WI38 (cell line): ENCODE measurements around the gene PDXDC1.
"Not testable (repeated sequence)": the region's sequence is repeated elsewhere in the genome, so short reads cannot be mapped to it uniquely, and the experiment has no call there.

ENCODE experiments used
- H3K4me3 ChIP-seq: 2 replicates; pipeline ENCODE4 v1.5.1; 2011; ENCODE audit warnings: low read depth, mild to moderate bottlenecking, control low read depth, low read length

Gene PDXDC1

DNA sequence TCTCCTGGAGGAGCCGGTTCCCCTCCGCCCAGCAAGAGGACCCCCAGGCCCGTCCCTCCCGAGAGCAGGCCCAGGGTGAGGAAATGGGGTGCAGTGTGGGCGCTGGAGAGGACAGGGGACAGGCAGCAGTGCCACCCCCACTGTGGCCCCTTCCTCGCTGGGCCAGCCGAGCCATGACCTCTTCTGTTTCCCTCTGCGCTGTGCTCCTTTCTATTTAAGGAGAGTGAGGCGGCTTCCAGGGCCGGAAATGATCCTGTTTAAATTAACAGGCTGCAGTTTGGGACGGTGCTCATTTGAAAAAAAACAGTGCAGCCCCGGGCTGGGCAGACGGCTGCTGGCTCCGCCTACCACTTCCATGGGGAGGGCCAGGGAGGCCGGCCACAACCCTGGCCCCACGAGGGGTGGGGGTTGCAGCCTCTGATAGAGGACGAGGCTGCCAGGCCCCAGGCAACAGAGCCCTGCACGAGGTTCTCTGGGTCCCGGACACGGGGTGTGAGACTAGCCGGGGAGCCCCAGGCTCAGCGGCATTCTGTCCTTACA, 169.3 kb downstream of the PDXDC1 start:
- H3K4me3 ChIP-seq, result peak overlapping the region; percentile 33

DNA sequence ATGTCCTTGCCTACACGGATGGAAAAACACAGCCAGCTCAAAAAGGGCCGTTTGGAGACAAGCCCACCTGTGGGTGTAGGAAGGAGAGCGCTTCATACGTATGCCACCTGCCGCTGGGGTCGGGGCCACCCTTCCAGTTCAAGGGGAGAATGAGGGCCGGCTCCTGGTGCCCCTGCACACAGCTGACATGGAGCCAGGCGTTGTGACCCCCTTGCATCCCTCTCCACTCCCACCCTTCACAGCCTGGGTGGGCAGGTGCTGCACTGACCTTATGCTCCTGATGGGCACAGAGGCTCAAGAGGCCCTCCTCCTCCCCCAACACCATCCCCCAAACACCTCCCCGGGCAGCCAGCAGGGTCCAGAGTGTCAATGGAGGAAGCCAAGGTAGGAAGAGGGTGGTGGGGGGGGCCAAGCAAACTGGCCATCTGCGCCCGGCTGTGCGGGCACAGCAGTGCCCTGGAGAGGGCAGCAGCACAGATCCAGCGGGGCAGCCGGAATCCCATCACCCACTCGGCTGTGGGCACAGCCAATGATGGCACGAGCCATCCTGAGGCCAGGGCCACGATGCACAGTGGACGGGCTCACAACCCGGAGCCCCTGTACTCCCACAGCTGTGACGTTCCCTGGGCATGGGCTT, 170.1 kb downstream of the PDXDC1 start:
- H3K4me3 ChIP-seq, result not testable (repeated sequence)

DNA sequence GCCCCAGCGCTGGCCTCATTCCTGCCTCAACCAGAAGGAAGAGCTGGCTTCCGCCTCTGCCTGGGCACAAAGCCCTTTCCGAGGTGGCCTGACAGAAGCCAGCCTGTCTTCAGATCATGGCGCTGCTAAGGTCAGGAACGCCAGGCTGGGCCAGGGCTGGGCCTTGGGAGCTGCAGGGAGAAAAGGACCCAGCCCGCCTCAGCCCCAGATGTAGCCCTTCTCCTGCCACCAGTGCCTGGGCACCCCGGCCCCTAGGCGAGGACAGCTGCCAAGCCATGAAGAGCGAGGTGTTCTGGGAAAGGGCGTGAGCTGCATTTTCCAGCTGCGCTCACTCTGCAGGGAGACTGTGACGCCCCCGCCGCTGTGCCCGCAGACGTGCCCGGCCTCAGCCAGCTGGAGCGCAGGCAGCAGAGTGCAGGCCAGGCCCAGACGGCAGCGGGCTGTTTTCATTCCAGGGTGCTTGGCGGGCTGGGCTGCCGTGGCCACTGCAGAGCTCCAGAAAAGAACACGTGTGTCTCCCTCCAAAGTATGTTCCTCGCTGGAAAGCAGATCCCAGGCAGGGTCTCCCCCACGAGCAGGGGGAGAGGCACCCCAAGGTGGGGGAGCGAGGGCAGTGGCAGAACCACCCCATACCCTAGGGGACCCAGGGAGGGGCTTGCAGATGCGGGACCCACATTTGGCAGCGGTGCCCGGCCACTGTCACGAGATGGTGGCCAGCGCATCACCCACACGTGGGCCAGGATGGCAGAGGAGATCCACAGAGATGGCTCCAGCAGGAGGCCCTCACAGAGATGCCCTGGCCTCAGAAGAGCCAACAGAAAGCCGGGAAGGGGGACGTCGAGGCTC, 170.8 kb downstream of the PDXDC1 start:
- H3K4me3 ChIP-seq, result not testable (repeated sequence)

DNA sequence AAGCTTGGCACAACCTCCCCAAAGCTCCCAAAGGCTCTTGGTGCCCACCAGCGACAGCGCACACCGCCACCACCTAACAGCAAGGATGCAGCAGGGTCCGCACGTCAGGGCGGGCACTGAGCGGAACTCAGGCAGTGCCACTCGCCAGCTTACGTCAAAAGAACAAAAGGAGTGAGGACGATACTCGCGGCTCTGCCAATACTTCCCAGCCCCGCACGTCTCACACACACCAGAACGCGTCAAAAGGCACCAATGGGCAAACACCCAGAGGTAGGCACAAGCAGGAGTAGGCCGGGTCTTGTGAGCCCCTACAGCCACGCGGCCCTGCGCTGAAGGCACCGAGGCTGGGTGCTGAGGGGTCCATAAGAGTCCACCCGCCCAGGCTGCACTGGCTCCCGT, 171.4 kb downstream of the PDXDC1 start:
- H3K4me3 ChIP-seq, result not testable (repeated sequence)

DNA sequence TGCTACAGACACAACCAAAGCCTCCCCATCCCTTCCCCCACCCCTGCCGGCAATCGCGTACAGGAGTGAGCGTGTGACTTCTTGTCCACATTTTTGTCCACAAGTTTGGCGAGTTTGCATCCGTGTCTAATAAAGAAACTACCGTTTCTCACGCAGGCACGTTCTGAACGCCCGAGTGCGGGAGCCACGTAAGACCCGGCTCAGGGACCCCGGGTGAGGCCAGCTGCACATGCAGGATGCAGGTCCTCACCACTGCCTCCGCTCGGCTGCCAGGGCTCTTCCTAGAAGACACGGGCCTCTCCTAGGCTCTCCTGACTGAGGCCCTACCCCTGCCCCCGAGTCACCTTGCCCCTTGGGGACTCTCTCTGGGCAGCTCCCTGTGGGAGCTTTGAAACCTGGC, 174.0 kb downstream of the PDXDC1 start:
- H3K4me3 ChIP-seq, result not testable (repeated sequence)

DNA sequence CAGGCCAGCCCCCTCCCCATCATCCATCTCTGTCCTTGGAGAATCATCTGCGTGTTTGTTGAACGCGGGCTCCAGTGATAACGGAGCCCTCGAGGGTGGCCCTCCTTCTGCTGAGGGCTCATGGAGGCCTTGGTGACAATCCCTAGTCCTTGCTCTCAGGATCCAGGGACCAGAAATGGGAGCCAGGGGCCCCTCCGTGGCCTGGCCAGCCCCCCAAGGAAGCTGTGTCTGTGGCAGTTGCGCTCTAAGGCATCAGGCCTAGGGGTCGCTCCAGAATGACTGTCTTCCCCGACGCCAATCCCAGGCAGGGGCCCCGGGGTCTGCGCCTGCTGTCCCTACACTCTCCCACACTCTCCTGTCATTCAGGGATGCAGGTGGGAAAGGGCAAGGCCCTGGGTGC, 174.4 kb downstream of the PDXDC1 start:
- not testable (repeated sequence) for H3K4me3 ChIP-seq

DNA sequence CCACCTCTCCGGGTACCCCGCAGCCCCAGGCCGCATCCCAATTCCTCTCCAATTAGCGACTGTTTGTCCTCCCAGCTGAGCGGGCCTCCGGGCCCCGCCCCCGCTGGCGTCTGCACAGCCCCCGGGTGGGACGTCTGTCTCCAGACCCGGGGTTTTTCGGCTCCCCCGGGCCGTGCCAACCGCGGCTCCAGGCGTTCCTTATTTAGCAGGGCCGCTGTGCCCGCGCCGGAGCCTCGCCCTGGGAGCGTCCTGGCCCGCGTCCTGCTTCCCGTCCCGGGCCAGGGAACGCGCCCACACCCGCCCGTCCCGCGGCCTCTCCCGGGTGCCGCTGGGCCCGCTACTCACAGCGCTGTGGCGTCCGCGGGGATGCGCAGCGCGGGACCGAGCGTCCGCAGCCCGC, 179.2 kb downstream of the PDXDC1 start:
- H3K4me3 ChIP-seq, result peak overlapping the region; percentile 58

DNA sequence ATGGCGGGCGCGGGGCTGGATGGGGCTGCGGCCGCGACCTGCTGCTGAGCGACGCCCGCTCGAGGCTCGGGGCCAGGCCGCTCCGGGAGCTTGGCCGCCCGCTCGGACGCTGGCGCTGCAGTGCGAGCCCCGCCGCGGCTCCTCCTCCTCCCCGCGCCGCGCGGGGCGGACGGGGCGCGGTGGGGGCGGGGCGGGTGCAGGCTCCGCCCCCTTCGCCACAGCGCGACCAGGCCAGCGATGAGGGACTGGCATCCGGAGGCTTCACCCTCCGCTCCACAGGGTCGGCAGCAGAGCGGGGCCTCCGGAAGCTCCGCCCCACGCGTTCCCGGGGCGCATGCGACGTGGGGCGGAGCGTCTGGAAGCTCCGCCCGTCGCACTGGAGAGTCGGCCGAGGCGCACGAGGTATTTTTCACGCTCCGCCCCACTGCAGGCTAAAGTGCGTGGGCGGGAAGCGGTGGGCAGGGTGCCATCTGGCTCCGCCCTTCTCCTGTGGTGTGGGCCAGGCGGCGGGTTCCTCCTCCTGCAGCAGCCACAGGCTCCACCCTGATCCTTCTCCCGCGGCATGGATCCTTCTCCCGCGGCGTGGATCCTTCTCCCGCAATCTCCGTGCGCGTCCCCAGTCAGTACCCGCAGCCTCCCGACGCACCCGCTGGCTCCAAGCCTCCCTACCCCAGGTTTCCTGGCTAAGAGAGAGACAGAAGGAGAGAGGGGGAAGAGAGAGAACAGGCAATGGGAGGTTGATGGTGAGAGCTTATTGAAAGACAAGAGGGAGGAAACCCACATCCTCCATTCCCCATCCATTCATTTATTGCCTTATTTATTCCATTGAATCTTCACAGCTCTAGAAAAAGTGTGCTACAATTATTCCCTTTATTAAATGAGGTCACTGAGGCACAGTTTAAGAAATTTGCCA, 180.1 kb downstream of the PDXDC1 start:
- peak overlapping the region; percentile 37 for H3K4me3 ChIP-seq

DNA sequence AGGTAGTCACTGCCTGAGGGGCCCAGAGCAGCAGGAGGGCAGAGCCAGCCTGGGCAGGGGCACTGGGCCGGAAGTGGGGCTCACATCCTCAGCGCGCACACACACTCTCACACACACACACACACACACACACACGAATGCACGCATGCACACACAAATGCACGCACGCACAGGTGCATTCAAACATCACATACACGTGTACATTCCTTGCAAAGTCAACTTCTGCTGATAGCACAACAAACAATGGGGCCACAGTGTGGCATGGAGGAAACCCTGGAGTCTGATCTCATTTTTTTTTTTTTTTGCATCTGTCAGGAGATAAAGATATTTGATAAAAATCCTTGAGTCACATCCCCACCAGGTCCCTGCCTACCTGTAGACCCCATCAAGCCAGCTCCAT, 182.8 kb downstream of the PDXDC1 start:
- H3K4me3 ChIP-seq, result not testable (repeated sequence)

DNA sequence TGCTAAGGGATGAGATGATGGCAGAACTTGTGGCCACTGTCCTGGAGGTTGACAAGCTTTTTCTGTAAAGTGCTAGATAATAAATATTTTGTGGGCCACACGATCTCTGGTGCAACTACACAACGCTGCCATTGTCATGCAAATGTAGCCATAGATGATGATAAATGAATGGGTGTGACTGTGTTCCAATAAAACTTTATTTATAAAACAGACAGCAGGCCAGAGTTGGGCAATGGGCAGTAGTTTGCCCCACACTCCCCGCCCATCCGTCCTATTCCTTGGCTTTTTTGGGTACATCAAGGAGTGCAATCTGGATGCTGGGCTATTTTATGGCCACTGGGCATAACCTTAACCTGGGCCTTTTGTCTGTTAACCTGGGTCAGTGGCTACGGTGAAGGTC, 184.8 kb downstream of the PDXDC1 start:
- not testable (repeated sequence) for H3K4me3 ChIP-seq

DNA sequence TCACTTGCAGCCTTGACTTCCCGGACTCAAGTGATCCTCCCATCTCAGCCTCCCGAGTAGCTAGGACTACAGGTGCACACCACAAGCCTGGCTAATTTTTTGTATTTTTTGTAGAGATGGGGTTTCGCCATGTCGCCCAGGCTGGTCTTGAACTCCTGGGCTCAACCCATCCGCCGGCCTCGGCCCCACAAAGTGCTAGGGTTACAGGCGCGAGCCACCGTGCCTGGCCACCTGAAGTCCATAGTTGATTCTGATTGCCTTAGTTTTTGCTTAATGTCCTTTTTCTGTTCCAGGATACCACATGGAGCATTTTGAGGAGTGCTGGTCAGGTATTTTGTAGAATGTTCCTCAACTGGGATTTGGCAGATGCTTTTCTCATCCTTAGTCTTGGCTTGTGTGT, 185.7 kb downstream of the PDXDC1 start:
- H3K4me3 ChIP-seq, result not testable (repeated sequence)

DNA sequence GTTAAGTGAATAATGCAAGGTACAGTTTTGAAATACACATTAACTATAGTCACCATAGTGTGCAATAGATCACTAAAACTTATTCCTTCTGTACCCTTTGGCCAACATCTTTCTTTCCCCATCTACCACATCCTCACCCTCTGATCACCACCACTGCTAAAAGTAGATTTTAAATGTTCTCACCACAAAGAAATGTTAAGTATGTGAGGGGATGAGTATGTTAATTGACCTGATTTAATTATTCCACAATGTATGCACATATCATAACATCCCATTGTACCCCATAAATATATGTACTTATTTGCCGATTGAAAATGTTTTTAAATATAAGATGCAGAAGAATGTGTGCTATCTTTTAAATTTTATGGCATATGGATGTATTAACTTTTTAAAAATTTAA, 188.2 kb downstream of the PDXDC1 start:
- H3K4me3 ChIP-seq, result not testable (repeated sequence)

DNA sequence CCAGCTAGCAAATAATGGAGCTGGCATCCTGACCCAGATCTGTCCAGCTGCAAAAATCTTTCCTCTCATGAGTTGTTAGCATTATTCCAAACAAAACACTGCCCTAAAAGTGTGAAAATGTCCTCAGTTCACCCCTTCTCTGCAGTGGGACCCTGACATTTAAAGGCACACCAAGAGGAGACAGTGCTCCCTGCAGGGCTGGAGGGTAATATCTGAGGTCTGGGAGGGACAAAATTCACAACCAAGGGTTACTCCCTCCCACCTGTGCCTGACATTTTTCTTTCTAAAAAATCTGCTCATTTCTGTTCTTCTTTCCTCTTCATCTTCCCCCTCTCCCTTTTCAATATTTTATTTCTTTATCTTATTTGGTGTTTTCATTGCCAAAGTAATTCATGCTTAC, 191.4 kb downstream of the PDXDC1 start:
- not testable (repeated sequence) for H3K4me3 ChIP-seq

DNA sequence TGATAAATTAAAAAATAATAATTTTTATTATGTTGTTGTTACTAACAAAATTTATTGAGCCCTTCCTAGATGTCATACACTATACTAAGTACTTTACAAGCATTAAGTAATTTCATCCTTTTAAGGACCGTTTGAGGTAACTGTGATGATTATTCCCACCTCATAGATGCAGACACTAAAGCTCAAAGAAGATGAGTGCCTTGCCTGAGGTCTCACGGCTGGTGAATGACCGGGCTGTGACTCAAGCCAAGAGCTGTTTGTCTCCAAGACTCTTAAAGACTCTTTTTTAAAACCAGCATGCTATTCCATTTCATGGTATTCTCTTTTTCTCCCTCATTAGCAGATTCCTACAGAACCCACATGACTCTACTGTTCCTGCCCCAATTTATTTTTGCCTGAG, 193.5 kb downstream of the PDXDC1 start:
- not testable (repeated sequence) for H3K4me3 ChIP-seq

DNA sequence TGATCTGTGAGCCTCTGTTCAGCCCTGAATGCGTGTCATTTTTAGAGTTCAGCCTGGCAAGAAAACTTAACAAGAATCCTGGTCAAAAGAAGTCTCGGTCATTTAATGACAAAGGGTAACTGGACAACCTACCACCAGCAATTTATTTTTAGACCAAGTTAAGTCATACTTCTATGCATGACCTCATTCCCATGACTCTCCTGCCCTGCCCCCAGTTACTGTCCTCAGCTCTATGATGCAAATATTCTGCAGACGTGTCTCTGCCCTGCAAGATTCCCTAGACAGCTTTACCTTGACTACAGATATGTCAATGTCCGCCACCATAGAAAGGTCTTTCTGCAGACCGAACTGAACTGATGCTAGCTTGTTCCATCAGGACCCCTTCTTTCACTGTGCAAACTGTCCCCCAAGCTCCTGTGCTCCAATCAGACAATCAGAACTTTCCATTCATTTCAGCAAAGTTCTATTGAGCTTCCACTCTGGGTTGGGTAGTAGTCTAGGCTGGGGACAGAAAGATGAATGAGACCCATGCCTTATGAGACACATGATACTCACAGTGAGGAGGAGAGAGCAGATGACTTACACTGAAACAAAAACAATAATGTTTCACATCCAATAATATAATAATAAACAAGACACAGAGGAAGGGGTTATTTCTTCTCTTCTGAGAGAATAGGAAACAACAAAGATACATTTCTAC, 194.3 kb downstream of the PDXDC1 start:
- H3K4me3 ChIP-seq, result not testable (repeated sequence)

DNA sequence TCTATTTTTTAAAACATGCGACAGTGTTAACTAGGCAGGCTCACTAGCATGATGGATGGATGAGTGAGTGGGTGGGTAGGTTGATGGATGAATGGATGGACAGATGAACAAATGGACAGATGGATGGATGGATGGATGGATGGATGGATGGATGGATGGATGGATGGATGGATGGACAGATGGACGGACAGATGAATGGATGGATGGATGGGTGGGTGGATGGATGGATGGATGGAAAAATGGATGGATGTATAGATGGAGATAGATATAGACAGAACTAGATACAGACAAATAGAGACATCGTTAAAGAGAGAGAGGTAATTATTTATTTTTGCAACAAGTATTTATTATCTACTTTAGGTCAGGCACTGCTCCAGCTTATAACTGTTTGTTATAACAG, 205.1 kb downstream of the PDXDC1 start:
- not testable (repeated sequence) for H3K4me3 ChIP-seq

DNA sequence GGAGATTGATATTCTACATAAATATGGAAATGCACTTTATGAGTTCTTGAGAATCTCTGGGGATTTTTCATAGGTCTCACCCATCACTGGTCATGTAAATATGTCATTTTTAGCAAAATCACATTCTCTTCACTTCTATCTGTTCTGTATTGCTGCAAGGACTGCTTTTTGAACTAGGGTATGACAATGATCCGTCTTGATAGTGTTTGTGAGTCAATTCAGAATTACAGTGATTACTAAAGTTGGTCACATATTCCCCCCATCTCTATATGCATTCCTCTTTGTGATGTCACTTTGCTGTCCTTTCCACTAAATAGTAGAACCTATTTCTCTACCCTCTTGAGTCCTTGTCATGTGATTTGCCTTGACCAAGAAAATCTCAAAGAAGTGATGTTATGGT, 206.1 kb downstream of the PDXDC1 start:
- H3K4me3 ChIP-seq, result not testable (repeated sequence)

DNA sequence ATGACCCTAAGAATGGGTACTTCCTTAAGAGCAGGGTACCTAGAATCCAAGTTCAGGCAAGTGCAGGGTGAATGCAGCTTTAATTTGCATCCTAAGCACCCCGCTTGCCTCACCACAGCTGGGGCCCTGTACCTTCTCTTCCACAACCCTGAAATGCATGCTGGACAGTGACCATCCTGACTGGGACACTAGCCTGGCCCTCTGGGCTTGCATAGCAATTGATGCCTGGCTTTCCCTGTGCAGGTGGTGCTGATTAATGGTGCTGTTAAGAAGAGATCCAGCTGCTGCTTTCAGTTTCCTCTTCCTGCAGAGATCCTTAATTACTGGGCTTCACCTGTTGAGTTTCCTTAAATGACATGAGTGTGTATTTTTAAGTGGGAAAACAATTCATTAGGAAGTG, 209.2 kb downstream of the PDXDC1 start:
- H3K4me3 ChIP-seq, result not testable (repeated sequence)
